Measurements from ENCODE around the gene EPS8L2.

DNA sequence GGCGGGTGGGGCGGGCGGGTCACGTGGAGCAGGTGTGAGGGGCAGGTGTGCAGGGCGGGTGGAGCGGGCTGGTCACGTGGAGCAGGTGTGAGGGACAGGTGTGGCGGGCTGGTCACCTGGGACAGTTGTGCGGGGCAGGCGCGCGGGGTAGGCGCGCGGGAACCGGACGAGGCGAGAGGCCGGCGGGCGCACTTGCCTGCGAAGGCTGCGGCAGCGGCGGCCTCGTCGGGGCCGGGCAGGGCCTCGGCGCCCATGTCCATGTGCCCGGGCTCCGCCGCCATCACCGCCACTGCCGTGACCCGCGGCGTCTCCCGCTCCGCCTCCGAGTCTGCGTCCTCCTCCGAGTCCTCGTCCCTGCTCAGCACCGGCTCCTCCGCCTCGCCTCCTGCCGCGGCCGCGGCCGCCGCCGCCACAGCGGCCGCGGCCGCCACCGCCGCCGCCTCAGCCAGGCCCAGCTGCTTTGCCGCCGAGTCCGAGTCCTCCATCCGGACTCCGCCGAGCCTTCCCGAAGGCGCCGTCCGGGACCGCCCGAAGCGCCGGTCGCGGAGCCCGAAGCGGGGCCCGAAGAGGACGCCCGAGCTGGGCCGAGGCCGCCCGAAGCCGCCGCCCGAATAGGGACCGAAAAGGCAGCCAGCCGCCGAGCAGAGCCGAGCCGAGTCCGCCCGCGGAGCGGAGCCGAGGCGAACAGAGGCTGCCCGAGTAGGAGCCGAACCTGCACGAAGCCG, 11.3 kb upstream of the EPS8L2 start, which contains the start of gene DEAF1:
- TF ChIP-seq, protein P1, sequence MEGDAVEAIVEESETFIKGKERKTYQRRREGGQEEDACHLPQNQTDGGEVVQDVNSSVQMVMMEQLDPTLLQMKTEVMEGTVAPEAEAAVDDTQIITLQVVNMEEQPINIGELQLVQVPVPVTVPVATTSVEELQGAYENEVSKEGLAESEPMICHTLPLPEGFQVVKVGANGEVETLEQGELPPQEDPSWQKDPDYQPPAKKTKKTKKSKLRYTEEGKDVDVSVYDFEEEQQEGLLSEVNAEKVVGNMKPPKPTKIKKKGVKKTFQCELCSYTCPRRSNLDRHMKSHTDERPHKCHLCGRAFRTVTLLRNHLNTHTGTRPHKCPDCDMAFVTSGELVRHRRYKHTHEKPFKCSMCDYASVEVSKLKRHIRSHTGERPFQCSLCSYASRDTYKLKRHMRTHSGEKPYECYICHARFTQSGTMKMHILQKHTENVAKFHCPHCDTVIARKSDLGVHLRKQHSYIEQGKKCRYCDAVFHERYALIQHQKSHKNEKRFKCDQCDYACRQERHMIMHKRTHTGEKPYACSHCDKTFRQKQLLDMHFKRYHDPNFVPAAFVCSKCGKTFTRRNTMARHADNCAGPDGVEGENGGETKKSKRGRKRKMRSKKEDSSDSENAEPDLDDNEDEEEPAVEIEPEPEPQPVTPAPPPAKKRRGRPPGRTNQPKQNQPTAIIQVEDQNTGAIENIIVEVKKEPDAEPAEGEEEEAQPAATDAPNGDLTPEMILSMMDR (IDR thresholded peaks at IDR 0.05 in 2 of 3, conservative IDR thresholded peaks at IDR 0.05 in 1 of 3; ENCODE audit: insufficient read depth in 2 of 3, low read depth in 1 of 3, low read length in 3 of 3), result no peak
- TF ChIP-seq PML (IDR thresholded peaks at IDR 0.05; ENCODE audit: low read length) (no peak), MAZ (CRISPR knock-in tag; conservative IDR thresholded peaks at IDR 0.05 in 1 of 2, IDR thresholded peaks at IDR 0.05 in 1 of 2) (peak in 1 of 2 experiments; percentile 59; a peak in 1 of 4 replicates), RBM39 (optimal IDR thresholded peaks at IDR 0.05; ENCODE audit: low read depth, low read length) (no peak)
